HT1080 (cell line): ENCODE data around the gene TUBGCP2. TPM values are rescaled to one million over a fixed set of nuclear protein-coding genes. Genes with fewer than 3 reads are reported as not detected.
A peak's percentile ranks its signal among the peaks of the same experiment; 100 is the strongest.

Experiments used
- DNase-seq: peaks from one replicate; pipeline ENCODE4 v3.0.0-alpha.2; 2015; ENCODE audit warnings: low read depth
- polyA plus RNA-seq, 2 experiments: library from polyadenylated mRNA; depleted of rRNA; stranded (reverse); fragments of >200 nt; gene quantifications; 2 replicates each; pipeline ENCODE4 v1.2.3, GENCODE V29; 2015
- total RNA-seq: library from RNA; depleted of rRNA; stranded (reverse); fragments of >200 nt; shearing (Covaris generic); gene quantifications from 2 replicates; pipeline ENCODE4 v1.2.3, GENCODE V29; 2014; rRNA removed

The TUBGCP2 gene, protein sequence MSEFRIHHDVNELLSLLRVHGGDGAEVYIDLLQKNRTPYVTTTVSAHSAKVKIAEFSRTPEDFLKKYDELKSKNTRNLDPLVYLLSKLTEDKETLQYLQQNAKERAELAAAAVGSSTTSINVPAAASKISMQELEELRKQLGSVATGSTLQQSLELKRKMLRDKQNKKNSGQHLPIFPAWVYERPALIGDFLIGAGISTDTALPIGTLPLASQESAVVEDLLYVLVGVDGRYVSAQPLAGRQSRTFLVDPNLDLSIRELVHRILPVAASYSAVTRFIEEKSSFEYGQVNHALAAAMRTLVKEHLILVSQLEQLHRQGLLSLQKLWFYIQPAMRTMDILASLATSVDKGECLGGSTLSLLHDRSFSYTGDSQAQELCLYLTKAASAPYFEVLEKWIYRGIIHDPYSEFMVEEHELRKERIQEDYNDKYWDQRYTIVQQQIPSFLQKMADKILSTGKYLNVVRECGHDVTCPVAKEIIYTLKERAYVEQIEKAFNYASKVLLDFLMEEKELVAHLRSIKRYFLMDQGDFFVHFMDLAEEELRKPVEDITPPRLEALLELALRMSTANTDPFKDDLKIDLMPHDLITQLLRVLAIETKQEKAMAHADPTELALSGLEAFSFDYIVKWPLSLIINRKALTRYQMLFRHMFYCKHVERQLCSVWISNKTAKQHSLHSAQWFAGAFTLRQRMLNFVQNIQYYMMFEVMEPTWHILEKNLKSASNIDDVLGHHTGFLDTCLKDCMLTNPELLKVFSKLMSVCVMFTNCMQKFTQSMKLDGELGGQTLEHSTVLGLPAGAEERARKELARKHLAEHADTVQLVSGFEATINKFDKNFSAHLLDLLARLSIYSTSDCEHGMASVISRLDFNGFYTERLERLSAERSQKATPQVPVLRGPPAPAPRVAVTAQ
- total RNA-seq, result 119 and 127 TPM in 2 replicates
- 74.4 and 76.1 TPM in 2 replicates for polyA plus RNA-seq (2015; cell fraction: cytosol; rRNA removed)
- 118 and 124 TPM in 2 replicates for polyA plus RNA-seq (2015; cell fraction: nucleus; rRNA removed)

DNA sequence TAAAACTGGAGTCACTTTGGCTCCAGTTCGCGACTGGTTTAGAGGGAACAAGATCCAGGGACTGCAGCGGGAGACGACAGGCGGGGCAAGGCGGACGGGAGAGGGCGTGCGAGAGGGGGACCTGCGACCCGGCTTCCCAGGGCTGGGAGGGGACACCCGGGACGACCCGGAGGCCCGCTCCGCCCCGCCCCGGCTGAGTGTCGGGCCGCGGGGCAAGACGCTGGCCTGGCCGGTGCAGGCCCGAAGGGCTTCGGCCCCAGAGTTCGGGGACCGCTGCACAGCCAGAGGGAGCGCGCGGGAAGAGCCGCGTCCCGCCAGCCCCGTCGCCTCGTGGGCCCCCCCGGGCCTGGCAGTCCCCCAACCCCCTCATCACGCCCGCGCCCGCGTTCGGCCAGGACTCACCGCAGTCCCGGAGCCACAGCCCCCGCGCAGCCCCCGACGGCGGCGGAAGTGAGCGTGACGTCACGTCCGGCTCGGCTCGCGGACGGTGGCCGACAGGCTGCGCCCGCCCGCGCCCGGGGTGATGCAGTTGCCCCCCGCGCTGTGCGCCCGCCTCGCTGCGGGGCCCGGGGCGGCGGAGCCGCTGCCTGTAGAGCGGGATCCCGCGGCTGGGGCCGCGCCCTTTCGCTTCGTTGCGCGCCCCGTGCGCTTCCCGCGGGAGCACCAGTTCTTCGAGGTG is at the start of gene TUBGCP2, which contains the start of gene ZNF511:
Gene TUBGCP2, minus strand, starts transcription at position 452 of the 679 bp plus-strand sequence. CDS start 5,931 bp downstream, outside the sequence.
Gene ZNF511, plus strand, starts transcription at position 494 of the 679 bp plus-strand sequence. Its CDS starts 30 bp downstream, at position 524.
- DNase-seq, result peak; percentile 75

DNA sequence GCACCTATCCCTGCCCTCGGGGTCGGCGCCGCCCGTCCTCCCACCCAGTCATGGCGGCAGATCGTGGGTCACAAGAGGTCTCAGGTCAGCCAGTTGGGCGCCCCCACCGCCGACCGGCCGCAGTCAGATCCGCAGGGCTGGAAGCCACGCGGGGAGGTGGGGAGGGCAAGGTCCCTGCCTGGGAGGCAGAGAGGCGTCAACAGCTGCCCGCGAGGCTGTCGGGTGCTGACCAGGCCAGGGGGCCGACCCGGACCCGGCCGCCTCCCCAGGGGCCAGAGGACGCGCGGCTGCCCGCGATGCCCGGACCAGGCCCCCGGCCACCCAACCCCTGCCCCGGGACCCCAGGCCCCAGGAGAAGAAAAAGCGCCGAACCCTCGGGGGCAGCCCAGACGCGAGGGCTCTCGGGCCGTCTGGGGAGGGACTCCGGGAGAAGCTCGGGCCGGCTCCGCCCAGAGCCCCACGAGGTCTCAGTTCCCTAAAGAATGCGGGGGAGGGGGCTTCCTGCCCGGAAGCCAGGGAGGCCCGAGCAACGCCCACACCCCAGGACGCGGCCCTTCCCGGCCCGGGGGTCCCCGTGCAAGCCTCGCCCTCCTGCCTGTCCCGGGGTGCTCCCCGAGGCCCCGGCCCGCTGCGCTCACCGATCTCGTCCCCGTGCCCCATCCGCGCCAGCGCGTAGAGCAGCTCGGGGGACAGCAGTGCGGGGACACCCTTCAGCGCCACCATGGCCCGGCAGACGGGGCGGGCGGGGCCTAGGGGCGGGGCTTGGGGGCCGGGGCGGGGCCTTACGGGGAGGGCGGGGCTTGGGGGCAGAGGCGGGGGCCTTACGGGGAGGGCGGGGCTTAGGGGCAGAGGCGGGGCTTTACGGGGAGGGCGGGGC is 48.9 kb upstream of the TUBGCP2 start, which contains the start of gene FUOM:
Gene FUOM, minus strand, starts transcription at position 735 of the 877 bp plus-strand sequence. Its CDS starts 12 bp downstream, at position 723.
- DNase-seq, result peak; percentile 72

DNA sequence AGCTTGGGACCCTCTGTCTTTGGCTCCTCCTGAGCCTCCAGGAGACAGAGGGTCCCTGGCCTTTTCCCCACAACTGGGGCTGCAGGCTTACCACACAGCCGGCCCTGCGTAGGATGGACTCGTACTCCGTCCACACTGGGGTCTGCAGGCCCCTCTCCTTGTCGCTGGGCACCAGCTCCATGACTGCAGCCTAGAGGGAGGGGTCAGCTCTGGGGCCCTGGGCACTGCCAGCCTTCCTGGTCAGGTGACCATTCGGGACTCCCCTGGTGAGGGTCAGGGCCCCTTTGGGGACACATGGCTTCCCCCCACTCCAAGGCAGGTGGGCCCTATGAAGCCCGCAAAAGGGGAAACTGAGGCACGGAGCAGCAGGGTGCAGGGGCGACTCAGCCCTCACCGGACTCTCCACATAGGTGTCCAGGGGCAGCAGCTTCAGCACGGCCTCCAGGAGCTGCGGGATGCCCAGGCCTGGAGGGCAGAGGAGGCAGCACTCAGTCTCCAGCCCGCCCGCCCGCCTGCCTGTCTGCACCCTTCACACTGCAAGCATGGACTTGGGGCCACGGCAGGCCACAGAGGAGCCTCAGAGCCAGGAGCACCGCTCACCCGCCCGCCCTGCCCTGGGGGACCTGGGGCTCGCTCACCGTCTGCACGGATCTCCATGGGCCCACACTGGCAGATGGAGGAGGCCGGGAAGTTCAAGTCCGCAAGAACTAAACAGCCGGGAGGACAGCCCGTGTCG is 48.0 kb upstream of the TUBGCP2 start:
- no peak for DNase-seq

DNA sequence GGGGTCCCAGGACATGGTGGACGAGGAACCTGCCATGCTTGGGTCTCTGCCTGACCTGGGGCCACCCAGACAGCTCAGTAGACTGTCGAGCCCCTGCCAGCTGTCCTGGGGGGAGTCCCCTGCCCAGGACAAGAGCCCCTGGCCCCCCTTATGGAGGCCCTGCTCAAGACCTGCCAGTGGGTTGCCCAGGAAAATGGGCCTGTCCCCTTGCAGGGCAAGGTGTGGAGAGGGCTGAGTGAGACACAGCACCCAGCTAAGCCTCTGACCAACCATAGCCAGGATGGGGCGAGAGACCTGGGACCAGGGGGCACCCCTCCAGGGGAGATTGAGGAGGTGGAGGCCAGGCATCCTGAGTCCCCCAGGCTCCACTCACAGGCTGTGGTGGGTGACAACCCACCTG is 47.3 kb upstream of the TUBGCP2 start:
- DNase-seq, result no peak

DNA sequence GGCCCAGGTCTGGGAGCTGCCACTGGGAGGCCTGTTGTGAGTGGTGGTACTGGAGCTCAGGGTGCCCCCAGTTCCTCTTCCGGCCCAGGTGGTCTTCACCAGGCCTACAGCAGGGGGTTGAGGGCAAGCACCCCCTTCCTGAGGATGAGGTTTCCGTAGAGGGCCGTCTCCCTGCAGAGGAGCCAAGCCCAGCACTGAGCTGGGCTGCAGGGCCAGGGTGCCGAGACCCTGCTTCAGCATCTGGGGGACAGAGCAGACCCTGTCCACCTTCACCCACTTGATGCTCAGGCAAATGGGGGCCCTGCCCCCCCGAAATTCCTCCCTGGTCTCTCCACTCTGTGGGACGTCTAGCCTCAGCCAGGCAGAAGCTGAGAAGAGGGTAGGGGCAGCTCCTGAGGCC is 46.6 kb upstream of the TUBGCP2 start:
- DNase-seq, result no peak

DNA sequence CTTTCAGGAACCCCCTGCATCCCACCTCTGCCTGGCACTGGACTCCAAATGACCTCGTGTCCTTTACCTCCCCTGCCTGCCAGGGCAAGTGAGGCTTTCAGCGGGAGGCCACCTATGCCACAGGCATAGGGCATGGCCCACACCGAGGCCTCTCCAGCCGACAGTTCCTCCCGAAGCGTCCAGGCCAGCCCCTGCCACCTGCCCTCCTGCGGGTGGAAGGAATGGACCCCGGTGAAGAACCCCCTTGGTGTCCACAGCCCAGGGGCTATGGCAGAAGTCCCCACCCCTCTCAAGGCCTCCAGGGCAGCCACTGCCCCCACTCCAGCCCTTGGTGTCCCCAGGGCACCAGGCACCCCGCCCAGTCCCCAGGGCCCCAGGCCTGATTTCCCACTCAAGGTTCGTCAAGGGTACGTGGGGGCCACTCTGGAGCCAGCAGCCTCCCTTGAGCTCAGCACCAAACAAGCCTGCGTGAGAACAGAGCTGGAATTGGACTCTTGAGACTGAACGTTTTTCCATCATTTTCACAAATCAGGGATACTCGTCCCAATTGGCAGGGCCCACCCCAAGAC is 46.1 kb upstream of the TUBGCP2 start:
- DNase-seq, result no peak

DNA sequence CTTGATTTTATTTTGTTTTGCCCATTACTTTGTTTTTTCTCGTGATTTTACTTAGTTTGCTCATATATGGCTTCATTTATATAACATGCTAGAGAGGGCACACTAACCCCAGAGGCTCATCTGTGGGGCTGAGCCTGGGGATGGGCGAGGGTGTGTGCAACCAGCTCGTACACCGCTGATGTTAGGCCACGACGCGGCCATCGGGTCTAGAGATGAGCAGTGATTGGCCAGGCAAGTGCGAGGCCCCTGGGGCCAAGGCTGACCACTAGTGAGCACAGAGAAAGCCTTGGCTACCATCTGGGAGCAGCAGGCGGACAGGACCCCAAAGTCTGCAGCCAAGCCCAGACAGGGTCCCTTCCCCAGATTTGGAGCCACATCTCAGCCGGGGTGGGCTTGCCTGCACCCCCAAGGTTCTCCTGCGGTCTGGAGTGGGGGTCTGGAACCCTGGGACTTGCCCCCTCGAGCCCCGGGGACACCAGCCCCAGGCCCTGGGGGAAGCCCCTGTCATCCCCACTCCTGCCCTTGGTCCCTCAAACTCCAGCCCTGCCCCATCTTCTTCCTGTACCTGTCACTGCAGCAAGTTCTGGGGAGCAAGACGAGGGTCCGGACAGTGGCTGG is 45.4 kb upstream of the TUBGCP2 start:
- DNase-seq, result no peak

DNA sequence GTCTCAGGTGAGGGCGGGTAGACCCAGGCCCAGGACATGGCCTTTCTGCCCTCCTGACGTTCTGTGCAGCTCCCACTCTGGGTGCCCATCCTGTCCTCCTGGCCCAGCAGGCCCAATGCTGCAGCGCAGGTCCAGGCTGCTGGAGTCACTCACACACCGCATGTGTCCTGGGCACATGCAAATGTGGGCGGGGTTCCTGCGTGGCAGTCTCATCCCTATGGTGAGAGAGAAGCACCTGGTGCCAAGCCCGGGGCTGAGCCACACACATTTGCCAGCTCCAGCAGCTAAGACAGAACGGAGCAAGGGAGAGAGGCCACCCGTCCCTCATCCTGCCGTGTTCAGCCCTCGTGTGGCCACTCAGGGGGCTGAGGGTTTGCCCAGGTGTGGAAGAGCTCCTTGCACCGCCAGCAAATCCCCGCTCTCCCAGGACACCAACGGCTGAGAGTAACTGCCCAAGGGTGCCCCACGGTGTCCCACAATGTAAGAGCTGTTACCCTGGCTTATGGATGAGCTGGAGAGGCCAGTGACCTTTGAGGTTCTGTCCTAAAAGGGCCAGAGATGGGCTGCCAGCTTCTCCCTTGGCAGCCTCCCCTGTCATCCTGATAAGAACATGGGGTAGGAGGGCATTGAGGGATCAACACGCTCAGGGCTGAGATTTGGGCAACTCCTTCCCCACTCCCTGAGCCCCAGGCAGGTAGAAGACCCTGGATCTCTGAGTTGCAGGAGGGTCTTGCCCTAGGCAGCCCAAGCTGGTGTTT is 44.7 kb upstream of the TUBGCP2 start:
- no peak for DNase-seq

DNA sequence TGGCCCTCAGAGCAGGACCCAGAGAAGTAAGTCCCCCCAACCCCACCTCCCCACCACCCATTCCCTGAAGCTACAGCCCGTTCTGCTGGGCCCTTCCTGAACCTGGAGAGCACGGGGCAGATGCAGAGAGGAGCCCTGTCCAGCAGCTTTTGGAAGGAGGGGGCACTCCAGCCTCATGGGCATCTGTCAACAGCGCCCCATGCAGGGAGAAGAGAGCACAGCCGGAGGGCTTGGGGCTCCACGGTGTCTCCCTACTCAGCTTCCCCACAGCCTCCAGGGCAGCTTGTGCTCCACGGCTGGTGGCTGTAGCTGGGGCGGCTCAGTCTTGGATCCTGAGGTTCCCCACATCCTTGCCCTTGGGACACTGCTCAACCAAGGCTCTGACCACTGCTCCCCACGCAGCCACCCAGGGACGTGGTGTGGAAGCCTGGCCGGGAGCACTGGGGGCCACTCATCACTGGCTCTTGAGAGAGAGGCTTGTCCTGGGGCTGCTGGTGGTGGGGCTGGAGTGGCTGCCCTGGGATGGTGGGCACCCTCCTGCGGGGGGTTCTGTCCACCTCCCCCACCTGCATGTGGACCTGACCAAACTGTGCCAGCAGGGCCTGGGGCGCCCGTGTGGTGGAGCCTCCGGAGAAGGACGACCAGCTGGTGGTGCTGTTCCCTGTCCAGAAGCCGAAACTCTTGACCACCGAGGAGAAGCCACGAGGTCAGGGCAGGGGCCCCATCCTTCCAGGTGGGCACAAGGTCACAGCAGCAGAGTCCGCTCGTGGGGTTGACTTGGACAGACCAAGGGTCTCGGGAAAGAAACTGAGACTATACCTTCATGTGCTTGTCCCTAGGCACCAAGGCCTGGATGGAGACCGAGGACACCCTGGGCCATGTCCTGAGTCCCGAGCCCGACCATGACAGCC is 43.0 kb upstream of the TUBGCP2 start:
- DNase-seq, result no peak

DNA sequence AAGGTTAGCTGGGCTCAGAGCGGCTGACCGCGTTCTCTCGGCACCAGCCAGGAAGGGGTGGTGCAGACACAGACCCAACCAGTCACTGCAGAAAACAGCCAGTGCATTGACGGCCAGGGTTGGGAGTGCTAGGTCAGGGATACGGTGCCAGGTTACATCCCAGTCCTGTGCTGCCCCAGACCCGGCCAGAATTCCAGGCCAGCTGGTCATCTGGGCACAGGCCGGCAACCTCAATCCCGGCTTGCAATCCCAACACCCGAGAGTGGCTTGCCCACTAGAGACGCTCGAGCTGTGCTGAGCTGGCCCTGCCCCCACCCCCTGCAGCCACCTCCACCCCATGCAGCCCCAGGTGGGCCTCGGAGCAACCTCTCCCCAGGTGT is 42.3 kb upstream of the TUBGCP2 start:
- no peak for DNase-seq

DNA sequence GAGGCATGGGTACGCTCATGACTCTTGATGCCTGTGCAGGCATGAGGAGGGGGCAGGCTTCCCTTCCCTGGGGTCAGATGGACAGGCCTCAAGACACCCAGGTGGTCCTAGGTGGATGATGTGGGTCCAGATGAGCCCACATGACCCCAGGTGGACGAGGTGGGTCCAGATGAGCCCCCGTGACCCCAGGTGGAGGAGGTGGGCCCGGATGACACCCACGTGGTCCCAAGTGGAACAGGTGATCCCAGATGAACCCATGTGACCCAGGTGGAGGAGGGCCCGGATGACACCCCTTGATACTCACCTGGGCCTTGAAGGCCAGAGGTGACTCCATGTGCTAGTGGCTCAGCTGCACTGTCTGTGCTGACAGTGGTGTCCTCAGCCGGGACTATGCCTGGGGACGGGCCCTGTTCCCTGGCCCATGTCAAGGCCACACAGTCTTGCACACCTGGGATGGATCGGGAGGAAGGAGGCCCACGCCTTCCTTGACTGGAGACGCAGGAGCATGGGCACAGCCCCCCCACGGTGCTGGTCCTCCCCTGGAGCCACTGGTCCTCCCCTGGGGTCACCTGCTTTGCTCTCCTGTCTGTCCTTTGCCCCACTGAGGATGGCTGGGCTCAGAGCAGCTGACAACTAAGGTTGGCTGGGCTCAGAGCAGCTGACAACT is 41.7 kb upstream of the TUBGCP2 start:
- DNase-seq, result no peak

DNA sequence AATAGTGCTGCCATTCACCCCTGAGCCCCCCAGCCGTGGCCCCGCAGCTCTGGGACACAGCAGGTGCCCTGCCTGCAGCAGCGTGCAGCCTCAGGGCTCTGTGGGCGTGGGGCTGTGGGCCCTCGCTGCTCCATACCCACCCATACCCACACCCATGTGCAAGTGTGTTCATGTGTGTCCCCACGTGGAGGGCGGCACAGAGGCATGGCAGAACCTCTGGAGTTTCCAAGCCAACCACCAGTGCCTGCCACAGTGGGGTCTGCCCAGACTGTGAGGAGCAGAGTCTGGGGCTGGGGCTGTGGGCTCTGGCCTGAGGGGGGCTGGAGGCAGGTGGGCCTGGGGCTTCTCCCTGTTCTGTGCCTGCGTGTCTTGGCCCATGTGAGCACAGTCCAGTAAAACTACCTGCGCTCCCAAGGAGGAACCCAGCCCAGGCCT is 40.9 kb upstream of the TUBGCP2 start:
- no peak for DNase-seq

DNA sequence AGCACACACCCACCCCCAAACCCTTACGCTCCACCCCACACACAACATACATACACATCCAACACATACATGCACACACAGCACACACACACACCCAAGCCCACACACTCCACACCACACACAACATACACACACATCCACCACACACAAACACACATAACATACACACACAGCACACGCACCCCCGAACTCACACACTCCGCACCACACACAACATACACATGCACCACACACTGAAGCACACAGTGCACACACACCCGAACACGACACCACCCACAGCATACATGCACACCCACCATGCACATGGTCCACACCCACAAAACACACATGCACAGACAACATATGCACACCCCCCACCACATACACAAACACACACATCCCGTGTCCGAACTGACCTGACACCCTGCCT is 40.5 kb upstream of the TUBGCP2 start:
- DNase-seq, result no peak

DNA sequence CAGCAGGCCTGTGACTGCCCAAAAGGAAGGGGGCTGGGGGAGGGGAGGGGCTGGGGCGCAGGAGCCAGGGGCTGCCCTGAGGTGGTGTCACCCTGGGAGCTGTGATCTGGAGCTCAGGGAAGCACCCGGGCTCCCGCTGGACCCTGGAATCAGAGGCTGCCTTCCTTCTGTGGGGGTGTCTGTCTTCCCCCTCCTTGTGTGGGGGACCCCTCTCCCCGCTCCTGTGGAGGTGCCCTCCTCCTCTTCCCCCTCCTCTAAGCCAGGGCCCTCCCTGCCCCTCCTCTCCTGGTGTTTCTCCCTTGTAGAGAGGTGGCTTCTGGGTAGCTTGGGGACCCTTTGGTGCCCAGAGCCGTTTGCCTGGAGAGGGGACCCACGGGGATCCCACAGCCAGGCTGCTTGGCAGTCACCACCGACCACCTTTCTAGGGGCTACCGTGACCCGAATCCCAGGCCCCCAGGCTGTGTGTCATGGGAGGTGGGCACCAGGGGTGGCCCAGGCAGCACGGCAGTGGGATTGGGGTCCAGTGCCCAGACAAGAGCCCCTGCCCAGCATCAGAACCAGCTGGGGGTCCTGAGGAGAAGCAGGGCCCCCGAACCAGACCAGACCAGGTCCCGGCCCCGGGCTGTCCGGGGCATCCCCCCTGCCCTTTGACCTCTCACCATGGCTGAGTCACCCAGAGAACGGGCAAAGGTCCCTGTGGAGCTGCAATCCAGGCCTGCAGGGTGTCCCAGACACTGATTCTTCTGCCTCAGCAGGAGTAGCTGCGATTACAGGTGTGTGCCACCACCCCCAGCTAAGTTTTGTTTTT is 39.2 kb upstream of the TUBGCP2 start:
- no peak for DNase-seq

DNA sequence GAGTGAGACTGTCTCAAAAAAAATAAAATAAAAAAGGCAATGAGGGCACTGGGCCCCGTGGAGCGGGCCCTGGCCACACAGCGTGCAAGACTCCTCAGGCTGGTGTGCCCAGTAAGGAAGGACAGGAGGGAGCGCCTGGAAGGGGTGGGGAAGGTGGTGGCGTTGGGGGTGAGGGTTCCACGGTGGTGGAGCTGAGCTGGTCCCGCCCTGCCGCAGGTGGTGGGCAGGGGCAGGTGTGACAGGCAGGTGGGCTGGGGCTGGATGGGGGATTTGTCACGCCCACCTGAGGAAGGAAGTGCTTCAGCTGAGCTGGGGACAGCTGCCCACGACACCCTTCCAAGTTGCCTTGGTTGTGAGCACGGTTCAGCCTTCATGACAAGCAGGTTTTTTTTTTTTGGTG is 37.7 kb upstream of the TUBGCP2 start:
- no peak for DNase-seq
